ES-I3 (cell line): ENCODE results near the gene LGI4.
A peak's percentile ranks its signal among the peaks of the same experiment; 100 is the strongest.

Source experiments
- H3K36me3 ChIP-seq: 2 replicates; pipeline ENCODE4 v1.6.1; 2013; ENCODE audit warnings: mild to moderate bottlenecking, low read length, control low read depth, moderate library complexity; ENCODE audit not compliant: insufficient read depth
- H3K4me1 ChIP-seq: 2 replicates; pipeline ENCODE4 v1.6.1; 2013; ENCODE audit warnings: mild to moderate bottlenecking, control low read depth, low read length; ENCODE audit not compliant: insufficient read depth
- H3K9ac ChIP-seq: 2 replicates; pipeline ENCODE4 v1.6.1; 2013; ENCODE audit warnings: low read depth, mild to moderate bottlenecking, low read length, moderate library complexity
- H3K9me3 ChIP-seq: 2 replicates; pipeline ENCODE4 v1.6.1; 2013; ENCODE audit warnings: mild to moderate bottlenecking, low read length, moderate library complexity; ENCODE audit not compliant: control insufficient read depth, insufficient read depth

Gene LGI4

GRCh38 chr19:35116072-35116801 is 18.6 kb downstream of the LGI4 start:
- Histone ChIP-seq H3K36me3 (no peaks in the 10 kb centered on the region), H3K4me1 (peaks cover 18% of the 10 kb centered on the region), H3K9ac (no peak overlapping the region), H3K9me3 (no peaks in the 10 kb centered on the region)

GRCh38 chr19:35115177-35115951 is 19.5 kb downstream of the LGI4 start, which contains the start of gene FXYD3:
FXYD3 (plus strand) TSS chr19:35115823; CDS start chr19:35119377, 3,554 bp downstream.
- H3K9ac ChIP-seq: peak within 1 kb of the TSS; percentile 58
- H3K36me3 ChIP-seq: no peaks in the 10 kb centered on the region
- peaks cover 23% of the 10 kb centered on the region for H3K4me1 ChIP-seq
- H3K9me3 ChIP-seq: no peaks in the 10 kb centered on the region

- H3K9me3 ChIP-seq: no peaks in the 10 kb centered on the region
- no peaks in the 10 kb centered on the region for H3K36me3 ChIP-seq
- H3K4me1 ChIP-seq: peaks cover 23% of the 10 kb centered on the region
- peak overlapping the region; percentile 58 for H3K9ac ChIP-seq
These were observed 20.3 kb downstream of the LGI4 start for GRCh38 chr19:35114353-35115176.

- H3K36me3 ChIP-seq: no peaks in the 10 kb centered on the region
- H3K9ac ChIP-seq: no peak overlapping the region
- peaks cover 26% of the 10 kb centered on the region for H3K4me1 ChIP-seq
- H3K9me3 ChIP-seq: no peaks in the 10 kb centered on the region
These were observed 21.7 kb downstream of the LGI4 start for GRCh38 chr19:35112995-35113688.

- H3K4me1 ChIP-seq: peaks cover 25% of the 10 kb centered on the region
- no peak overlapping the region for H3K9ac ChIP-seq
- H3K36me3 ChIP-seq: no peaks in the 10 kb centered on the region
- no peaks in the 10 kb centered on the region for H3K9me3 ChIP-seq
These were observed 23.9 kb downstream of the LGI4 start for GRCh38 chr19:35110974-35111373.

- no peaks in the 10 kb centered on the region for H3K36me3 ChIP-seq
- H3K9me3 ChIP-seq: no peaks in the 10 kb centered on the region
- no peak overlapping the region for H3K9ac ChIP-seq
- H3K4me1 ChIP-seq: peaks cover 14% of the 10 kb centered on the region
These were observed 25.3 kb downstream of the LGI4 start for GRCh38 chr19:35109395-35110112.

GRCh38 chr19:35108730-35109129 is 26.1 kb downstream of the LGI4 start:
- Histone ChIP-seq H3K9me3 (no peaks in the 10 kb centered on the region), H3K36me3 (no peaks in the 10 kb centered on the region), H3K4me1 (peaks cover 8% of the 10 kb centered on the region; the same call in 1 of the 2 replicates), H3K9ac (no peak overlapping the region)

- Histone ChIP-seq H3K9me3 (no peaks in the 10 kb centered on the region), H3K9ac (no peak overlapping the region), H3K4me1 (peaks cover 8% of the 10 kb centered on the region; the same call in 1 of the 2 replicates), H3K36me3 (no peaks in the 10 kb centered on the region)
These were observed 27.3 kb downstream of the LGI4 start for GRCh38 chr19:35107545-35107944.

GRCh38 chr19:35106898-35107541 is 27.8 kb downstream of the LGI4 start:
- H3K9ac ChIP-seq: no peak overlapping the region
- H3K9me3 ChIP-seq: no peaks in the 10 kb centered on the region
- no peaks in the 10 kb centered on the region for H3K36me3 ChIP-seq
- H3K4me1 ChIP-seq: peaks cover 8% of the 10 kb centered on the region; the same call in 1 of the 2 replicates

GRCh38 chr19:35106291-35106583 is 28.6 kb downstream of the LGI4 start:
- no peak overlapping the region for H3K9ac ChIP-seq
- H3K36me3 ChIP-seq: no peaks in the 10 kb centered on the region
- H3K4me1 ChIP-seq: peaks cover 8% of the 10 kb centered on the region; the same call in 1 of the 2 replicates
- H3K9me3 ChIP-seq: no peaks in the 10 kb centered on the region

- Histone ChIP-seq H3K4me1 (peaks cover 5% of the 10 kb centered on the region; the same call in 1 of the 2 replicates), H3K36me3 (no peaks in the 10 kb centered on the region), H3K9me3 (no peaks in the 10 kb centered on the region), H3K9ac (no peak overlapping the region)
These were observed 29.2 kb downstream of the LGI4 start for GRCh38 chr19:35105411-35106290.

- H3K36me3 ChIP-seq: no peaks in the 10 kb centered on the region
- no peaks in the 10 kb centered on the region for H3K9me3 ChIP-seq
- peaks cover 3% of the 10 kb centered on the region; the same call in 1 of the 2 replicates for H3K4me1 ChIP-seq
These were observed 29.8 kb downstream of the LGI4 start for GRCh38 chr19:35105047-35105410.

More at GRCh38 chr19:35105047-35105410, 29.8 kb downstream of the LGI4 start:
- H3K9ac ChIP-seq: no peak overlapping the region
